IMR-90 (cell line): ENCODE data around the gene OTUD5. TPM values are rescaled to one million over a fixed set of nuclear protein-coding genes. Genes with fewer than 3 reads are reported as not detected.
A peak's percentile ranks its signal among the peaks of the same experiment; 100 is the strongest.

ENCODE experiments used
- ATAC-seq: fragments of 200-7000 bp; cut with Tn5 transposase; 2 replicates; pipeline ENCODE4 v1.9.1; 2020; ENCODE audit warnings: low read depth, mild to moderate bottlenecking, moderate library complexity
- BruUV-seq: library from RNA; stranded (reverse); fragments of 400-500 nt; replicated peaks from 2 replicates; lab custom pipeline; 2021; lab: Mats Ljungman, UMichigan
- CTCF ChIA-PET: fragments of 300-600 bp; formaldehyde crosslinking; extraction: SDS; loops from one replicate; lab custom pipeline; 2021; ENCODE audit warnings: antibody characterized with exemption; lab: Yijun Ruan, JAX
- POLR2A ChIA-PET: fragments of 300-600 bp; sonication (Branson Sonifier 250); formaldehyde crosslinking; loops from one replicate; lab custom pipeline; 2022; ENCODE audit warnings: antibody characterized with exemption; ENCODE audit not compliant: unreplicated experiment; lab: Charles Lee
- DNase-seq: peaks from one replicate; pipeline ENCODE4 v3.0.0; 2013
- H2AFZ ChIP-seq: replicated peaks from 2 replicates; pipeline ENCODE3; 2013; ENCODE audit warnings: low read length, mild to moderate bottlenecking; ENCODE audit not compliant: poor library complexity
- H2AK5ac ChIP-seq: 2 replicates; pipeline ENCODE4 v1.6.1; 2013; ENCODE audit warnings: low read depth, low read length, inconsistent platforms
- H2AK9ac ChIP-seq: replicated peaks from 2 replicates; pipeline ENCODE3; 2013; ENCODE audit warnings: mild to moderate bottlenecking, low read depth, low read length, moderate library complexity; ENCODE audit not compliant: poor library complexity
- H2BK120ac ChIP-seq: 2 replicates; pipeline ENCODE4 v1.6.1; 2013; ENCODE audit warnings: low read depth, low read length, inconsistent platforms
- H2BK15ac ChIP-seq: 3 replicates; pipeline ENCODE4 v1.6.1; 2013; ENCODE audit warnings: low read depth, low read length, inconsistent platforms
- H2BK20ac ChIP-seq: 2 replicates; pipeline ENCODE4 v1.6.1; 2013; ENCODE audit warnings: low read depth, mild to moderate bottlenecking, inconsistent platforms, low read length, moderate library complexity
- H2BK5ac ChIP-seq: 2 replicates; pipeline ENCODE4 v1.6.1; 2013; ENCODE audit warnings: mild to moderate bottlenecking, low read depth, low read length, inconsistent platforms; ENCODE audit not compliant: poor library complexity, severe bottlenecking
- H3K14ac ChIP-seq: replicated peaks from 2 replicates; pipeline ENCODE4 v1.6.1; 2013; ENCODE audit warnings: low read depth, low read length, inconsistent platforms
- H3K18ac ChIP-seq: 2 replicates; pipeline ENCODE4 v1.6.1; 2013; ENCODE audit warnings: low read depth, low read length, control low read depth
- H3K23ac ChIP-seq: 2 replicates; pipeline ENCODE4 v1.6.1; 2013; ENCODE audit warnings: low read depth, low read length, inconsistent platforms
- H3K27ac ChIP-seq: 2 replicates; pipeline ENCODE4 v1.5.1; 2013; ENCODE audit warnings: mild to moderate bottlenecking, control low read depth, low read length; ENCODE audit not compliant: insufficient read depth
- H3K27me3 ChIP-seq: 2 replicates; pipeline ENCODE4 v1.6.1; 2013; ENCODE audit warnings: low read length; ENCODE audit not compliant: control insufficient read depth, insufficient read depth
- H3K36me3 ChIP-seq: 2 replicates; pipeline ENCODE4 v1.6.1; 2013; ENCODE audit warnings: low read length, mixed read lengths; ENCODE audit not compliant: control insufficient read depth, insufficient read depth
- H3K4ac ChIP-seq: 2 replicates; pipeline ENCODE4 v1.6.1; 2013; ENCODE audit warnings: low read depth, low read length, inconsistent platforms
- H3K4me1 ChIP-seq: 2 replicates; pipeline ENCODE4 v1.6.1; 2013; ENCODE audit warnings: low read length, mixed read lengths; ENCODE audit not compliant: control insufficient read depth, insufficient read depth
- H3K4me2 ChIP-seq: 2 replicates; pipeline ENCODE4 v1.6.1; 2013; ENCODE audit warnings: low read depth, mild to moderate bottlenecking, control low read depth, low read length, moderate library complexity
- H3K4me3 ChIP-seq: 2 replicates; pipeline ENCODE4 v1.5.1; 2013; ENCODE audit warnings: low read depth, mild to moderate bottlenecking, control low read depth, low read length, moderate library complexity; ENCODE audit not compliant: insufficient read depth
- H3K56ac ChIP-seq: 2 replicates; pipeline ENCODE4 v1.6.1; 2013; ENCODE audit warnings: low read length, inconsistent platforms; ENCODE audit not compliant: insufficient read depth; ENCODE audit errors: extremely low read depth
- H3K79me1 ChIP-seq, 2 experiments: 2 replicates each; pipeline ENCODE4 v1.6.1; 2013; ENCODE audit warnings: low read length in 2 of 2, inconsistent platforms in 1 of 2, low read depth in 1 of 2
- H3K9ac ChIP-seq: 2 replicates; pipeline ENCODE4 v1.6.1; 2013; ENCODE audit warnings: low read depth, low read length, control low read depth
- H3K9me1 ChIP-seq: 2 replicates; pipeline ENCODE4 v1.6.1; 2013; ENCODE audit warnings: low read length, inconsistent platforms; ENCODE audit not compliant: insufficient read depth
- H3K9me3 ChIP-seq: 2 replicates; pipeline ENCODE4 v1.6.1; 2013; ENCODE audit warnings: low read length; ENCODE audit not compliant: control insufficient read depth, insufficient read depth
- H4K20me1 ChIP-seq: 2 replicates; pipeline ENCODE4 v1.6.1; 2013; ENCODE audit warnings: low read length, inconsistent platforms; ENCODE audit not compliant: insufficient read depth
- H4K5ac ChIP-seq: 2 replicates; pipeline ENCODE4 v1.6.1; 2013; ENCODE audit warnings: mild to moderate bottlenecking, low read depth, low read length, control low read depth
- H4K8ac ChIP-seq, 2 experiments: 2 replicates each; pipeline ENCODE4 v1.6.1; 2013; ENCODE audit warnings: low read depth in 2 of 2, low read length in 2 of 2, control low read depth in 1 of 2, inconsistent platforms in 1 of 2
- H4K91ac ChIP-seq: 2 replicates; pipeline ENCODE4 v1.6.1; 2013; ENCODE audit warnings: low read depth, low read length, inconsistent platforms; ENCODE audit not compliant: insufficient read depth
- ELK1 ChIP-seq: fragments of 150-350 bp; IDR thresholded peaks from 2 replicates; pipeline ENCODE4 v1.6.1; 2016; ENCODE audit warnings: low read depth, mild to moderate bottlenecking, low read length, moderate library complexity, borderline replicate concordance
- RFX5 ChIP-seq: IDR thresholded peaks from 2 replicates; pipeline ENCODE4 v1.8.0; 2012; ENCODE audit warnings: low read depth, mild to moderate bottlenecking, low read length, moderate library complexity
- WGBS, 2 experiments: methylation state at CpG; one replicate each; pipeline versions ENCODE4 v1.1.5 to v1.1.7; 2013; ENCODE audit warnings: missing lambda C conversion rate in 2 of 2; ENCODE audit not compliant: insufficient read length in 1 of 2; ENCODE audit errors: extremely low coverage in 2 of 2; 5-methylcytosine and 5-hydroxymethylcytosine counted together
- dilution Hi-C: fragments of 300-500 bp; cut with HindIII; formaldehyde crosslinking; loops from one replicate; pipeline ENCODE4 v1.14.3; 2018; ENCODE audit warnings: low sequenced_read_pairs; ENCODE audit not compliant: unreplicated experiment
- in situ Hi-C: fragments of 300-500 bp; cut with MboI; formaldehyde crosslinking; loops from 3 replicates; pipeline ENCODE4 v1.14.3; 2019; ENCODE audit warnings: low sequenced_read_pairs, inconsistent platforms, mixed read lengths
- intact Hi-C: fragments of 100-400 bp; cut with micrococcal nuclease; formaldehyde crosslinking; loops from 2 replicates; pipeline ENCODE4 v1.10.0; 2022
- polyA plus RNA-seq, 3 experiments: library from polyadenylated mRNA; depleted of rRNA; stranded (reverse); fragments of >200 nt; gene quantifications; 2 replicates each; pipeline ENCODE4 v1.2.3, GENCODE V29; 2012; ENCODE audit warnings: low replicate concordance in 1 of 3
- total RNA-seq: library from RNA; depleted of rRNA; stranded (reverse); fragments of >200 nt; gene quantifications from 2 replicates; pipeline ENCODE4 v1.2.3, GENCODE V29; 2012

The OTUD5 gene
- total and polyA plus RNA-seq, 2 of the 4 experiments (the other 2 are of a cell fraction), result 30.6 to 50.4 TPM

- TF ChIP-seq ELK1, result no peak
These were observed 42.6 kb downstream of the OTUD5 start (continued) for GRCh38 chrX:48914593-48915493.

GRCh38 chrX:48913605-48914366, 43.6 kb downstream of the OTUD5 start:
- Histone ChIP-seq H4K8ac (no peak overlapping the region), H3K4ac (no peak overlapping the region), H4K20me1 (no peaks in the 10 kb centered on the region), H2AK9ac (peak overlapping the region; percentile 28), H3K9me1 (peaks cover 8% of the 10 kb centered on the region; the same call in 1 of the 2 replicates), H3K23ac (no peak overlapping the region), H3K4me1 (peaks cover 3% of the 10 kb centered on the region), H4K5ac (no peak overlapping the region), H2BK20ac (no peak overlapping the region), H2BK15ac (no peak overlapping the region), H3K4me2 (no peak overlapping the region), H3K14ac (no peak overlapping the region), H3K27me3 (no peaks in the 10 kb centered on the region), H3K56ac (no peak overlapping the region), H4K91ac (no peak overlapping the region), H3K4me3 (no peak overlapping the region), H3K79me1 (peaks cover 17 to 39% of the 10 kb centered on the region in 2 experiments), H2AFZ (no peak overlapping the region), H2AK5ac (no peak overlapping the region), H3K18ac (no peak overlapping the region), H3K27ac (no peak overlapping the region), H3K9ac (no peak overlapping the region), H2BK120ac (no peak overlapping the region), H3K9me3 (no peaks in the 10 kb centered on the region), H2BK5ac (no peak overlapping the region), H3K36me3 (peaks cover 4% of the 10 kb centered on the region; the same call in 1 of the 2 replicates)
- CTCF ChIA-PET, result no interaction called here
- dilution Hi-C loops, result no loop called here
- no TSS peak for BruUV-seq
- ATAC-seq (no peak), DNase-seq (no peak)
- intact Hi-C loops, result no loop called here
- 60% methylated on average over 1 of the region's 5 CpGs; no CpG with 5 or more reads in 1 of the 2 experiments for WGBS, 2 experiments
- POLR2A ChIA-PET, result no interaction called here
- TF ChIP-seq RFX5, result no peak
- in situ Hi-C loops, result no loop called here
